HepG2 (cell line): ENCODE results near the gene HTR1D. TPM values are rescaled to one million over a fixed set of nuclear protein-coding genes. Genes with fewer than 3 reads are reported as not detected.
"Not testable (repeated sequence)": the region's sequence is repeated elsewhere in the genome, so short reads cannot be mapped to it uniquely, and the experiment has no call there.

Experiments
- AHDC1 ChIP-seq: sonication (generic); formaldehyde crosslinking; IDR thresholded peaks from 2 replicates; pipeline ENCODE4 v1.5.1; 2020; ENCODE audit warnings: mild to moderate bottlenecking, missing genetic modification reagents, borderline replicate concordance
- ATF7 ChIP-seq, 2 experiments: fragments of 450-650 bp in 1 of 2; sonication (generic) in 1 of 2; formaldehyde crosslinking in 1 of 2; IDR thresholded peaks; 2 replicates each; pipeline versions ENCODE4 v1.4.0 to v1.6.1; 2016 to 2020; ENCODE audit warnings: antibody characterized with exemption in 1 of 2, mild to moderate bottlenecking in 1 of 2, missing genetic modification reagents in 1 of 2
- FOSL2 ChIP-seq: sonication (generic); formaldehyde crosslinking; IDR thresholded peaks from 2 replicates; pipeline ENCODE4 v1.4.0; 2020; ENCODE audit warnings: missing genetic modification reagents
- FOXA3 ChIP-seq: IDR thresholded peaks from 2 replicates; pipeline ENCODE4 v1.6.1; 2016; ENCODE audit warnings: missing genetic modification reagents, missing compliant biosample characterization
- FOXJ3 ChIP-seq: sonication (generic); formaldehyde crosslinking; IDR thresholded peaks from 2 replicates; pipeline ENCODE4 v1.4.0; 2020; ENCODE audit warnings: missing genetic modification reagents, mild to moderate bottlenecking, borderline replicate concordance
- FOXP1 ChIP-seq, 2 experiments: fragments of 450-650 bp in 1 of 2; IDR thresholded peaks; 2 replicates each; pipeline ENCODE4 v1.6.1; 2017 to 2018; ENCODE audit warnings: antibody characterized with exemption in 1 of 2
- HMG20A ChIP-seq: IDR thresholded peaks from 2 replicates; pipeline ENCODE4 v1.6.1; 2016; ENCODE audit warnings: borderline replicate concordance
- KLF16 ChIP-seq, 2 experiments: sonication (generic) in 1 of 2; formaldehyde crosslinking in 1 of 2; IDR thresholded peaks; 2 replicates each; pipeline versions ENCODE4 v1.6.1 to v1.8.0; 2016 to 2023; ENCODE audit warnings: missing genetic modification reagents in 2 of 2, missing compliant biosample characterization in 1 of 2
- LCORL ChIP-seq, 2 experiments: fragments of 450-650 bp in 1 of 2; sonication (generic) in 1 of 2; formaldehyde crosslinking in 1 of 2; IDR thresholded peaks; 2 replicates each; pipeline versions ENCODE4 v1.5.0 to v1.6.1; 2017 to 2020; ENCODE audit warnings: antibody characterized with exemption in 1 of 2, missing genetic modification reagents in 1 of 2
- NCOA2 ChIP-seq: sonication (generic); formaldehyde crosslinking; IDR thresholded peaks from 2 replicates; pipeline ENCODE4 v1.8.0; 2022; ENCODE audit warnings: inconsistent platforms
- NONO ChIP-seq, 2 experiments: fragments of 450-650 bp in 1 of 2; sonication (generic) in 1 of 2; formaldehyde crosslinking in 1 of 2; IDR thresholded peaks in 1 of 2; conservative IDR thresholded peaks in 1 of 2; 2 replicates each; pipeline versions ENCODE4 v1.6.1 to v1.8.0; 2017 to 2022; ENCODE audit warnings: mild to moderate bottlenecking in 1 of 2, missing genetic modification reagents in 1 of 2, moderate library complexity in 1 of 2
- NR2F2 ChIP-seq: IDR thresholded peaks from 2 replicates; pipeline ENCODE4 v1.6.1; 2012; ENCODE audit warnings: low read depth, inconsistent platforms, borderline replicate concordance
- NR2F6 ChIP-seq, 2 experiments: IDR thresholded peaks; 2 replicates each; pipeline ENCODE4 v1.6.1; 2016; ENCODE audit warnings: antibody characterized with exemption in 1 of 2, mild to moderate bottlenecking in 1 of 2
- PHF21A ChIP-seq: sonication (generic); formaldehyde crosslinking; IDR thresholded peaks from 2 replicates; pipeline ENCODE4 v1.5.0; 2020; ENCODE audit warnings: mild to moderate bottlenecking, missing genetic modification reagents
- SALL1 ChIP-seq: sonication (generic); formaldehyde crosslinking; IDR thresholded peaks from 2 replicates; pipeline ENCODE4 v1.8.0; 2022; ENCODE audit warnings: mild to moderate bottlenecking, missing genetic modification reagents
- SALL2 ChIP-seq: sonication (generic); formaldehyde crosslinking; IDR thresholded peaks from 2 replicates; pipeline ENCODE4 v1.8.1; 2023; ENCODE audit warnings: mild to moderate bottlenecking, missing genetic modification reagents, inconsistent platforms
- TFE3 ChIP-seq: IDR thresholded peaks from 2 replicates; pipeline ENCODE4 v1.6.1; 2016
- ZNF292 ChIP-seq: sonication (generic); formaldehyde crosslinking; IDR thresholded peaks from 2 replicates; pipeline ENCODE4 v1.8.1; 2022; ENCODE audit warnings: mild to moderate bottlenecking, low read depth, missing genetic modification reagents, borderline replicate concordance
- ZNF503 ChIP-seq: sonication (generic); formaldehyde crosslinking; IDR thresholded peaks from 2 replicates; pipeline ENCODE4 v1.4.0; 2020; ENCODE audit warnings: missing genetic modification reagents
- ZNF670 ChIP-seq: sonication (generic); formaldehyde crosslinking; IDR thresholded peaks from 2 replicates; pipeline ENCODE4 v1.8.0; 2022; ENCODE audit warnings: mild to moderate bottlenecking, missing genetic modification reagents, borderline replicate concordance
- polyA plus RNA-seq, 8 experiments: library from polyadenylated mRNA; depleted of rRNA in 3 of 8; stranded (reverse) in 7 of 8; unstranded in 1 of 8; fragments of >200 nt; fragmentation: Illumina TruSeq in 4 of 8; extraction: Trizol in 4 of 8; gene quantifications; 2 replicates each; pipeline versions ENCODE4 v1.2.1 to v1.2.3, GENCODE V29; 2011 to 2016; ENCODE audit warnings: low read depth in 4 of 8, missing spikeins in 1 of 8, mixed read lengths in 1 of 8; ENCODE audit not compliant: insufficient read depth in 1 of 8
- total RNA-seq, 5 experiments: library from RNA; depleted of rRNA; stranded (reverse); fragments of >200 nt; fragmentation: Illumina TruSeq; extraction: Trizol; gene quantifications; 2 replicates each; pipeline ENCODE4 v1.2.3, GENCODE V29; 2016; ENCODE audit warnings: low read depth in 1 of 5

Gene HTR1D
- total and polyA plus RNA-seq, 2 of the 13 experiments (the other 11 are each of a cell fraction or from before 2014, with no cell fraction given) = 0.04 to 0.07 TPM

GRCh38 chr1:23223490-23223951 lies 6.2 kb upstream of the HTR1D start (continued):
- TF ChIP-seq ZNF670 = 0 out of 2 replicates have a peak, but pooled peaks have one; percentile 49
- peak; percentile 88 for TF ChIP-seq ZNF503 (CRISPR knock-in tag)
- TF ChIP-seq NR2F6 (IDR thresholded peaks at IDR 0.05) = peak; percentile 93
- peak; percentile 90 for TF ChIP-seq NR2F6 (CRISPR knock-in tag; IDR thresholded peaks at IDR 0.05)
- TF ChIP-seq HMG20A (CRISPR knock-in tag) = peak; percentile 81
- peak; percentile 93 for TF ChIP-seq NR2F2
- TF ChIP-seq NCOA2 (CRISPR knock-in tag) = peak; percentile 86
- TF ChIP-seq FOSL2 (CRISPR knock-in tag) = peak; percentile 61
- TF ChIP-seq PHF21A (CRISPR knock-in tag) = peak; percentile 75; the same call in 1 of the 2 replicates
- TF ChIP-seq FOXP1 (IDR thresholded peaks at IDR 0.05) = peak; percentile 58; the same call in 1 of the 2 replicates
- peak; percentile 92 for TF ChIP-seq FOXP1 (CRISPR knock-in tag; IDR thresholded peaks at IDR 0.05)
- TF ChIP-seq SALL2 (CRISPR knock-in tag) = peak; percentile 26; the same call in 1 of the 2 replicates
- peak; percentile 69 for TF ChIP-seq ATF7 (IDR thresholded peaks at IDR 0.05)
- not testable (repeated sequence) for TF ChIP-seq ATF7 (CRISPR knock-in tag; IDR thresholded peaks at IDR 0.05); NONO (IDR thresholded peaks at IDR 0.05)
- peak; percentile 84 for TF ChIP-seq LCORL (IDR thresholded peaks at IDR 0.05)
- peak; percentile 62; the same call in 1 of the 2 replicates for TF ChIP-seq LCORL (CRISPR knock-in tag; IDR thresholded peaks at IDR 0.05)
- peak; percentile 85; the same call in 1 of the 2 replicates for TF ChIP-seq FOXJ3 (CRISPR knock-in tag)
- TF ChIP-seq KLF16 (CRISPR knock-in tag; IDR thresholded peaks at IDR 0.05) = peak in 1 of 2 experiments; percentile 70; a peak in 1 of 4 replicates
- peak; percentile 93 for TF ChIP-seq TFE3 (CRISPR knock-in tag)
- TF ChIP-seq SALL1 (CRISPR knock-in tag) = peak; percentile 72; the same call in 1 of the 2 replicates
- peak; percentile 89 for TF ChIP-seq AHDC1 (CRISPR knock-in tag)
- TF ChIP-seq FOXA3 (CRISPR knock-in tag) = peak; percentile 85
- TF ChIP-seq NONO (CRISPR knock-in tag; conservative IDR thresholded peaks at IDR 0.05) = 0 out of 2 replicates have a peak, but pooled peaks have one; percentile 23
- TF ChIP-seq ZNF292 (CRISPR knock-in tag) = peak; percentile 56; the same call in 1 of the 2 replicates
